HG02571 (cell line): ENCODE data around the gene KCNA10.

Experiments
- ATAC-seq: cut with Tn5 transposase; IDR thresholded peaks from one replicate; pipeline ENCODE4 v1.9.1; 2021; ENCODE audit warnings: mild to moderate bottlenecking, moderate library complexity; ENCODE audit not compliant: unreplicated experiment

KCNA10 gene

DNA sequence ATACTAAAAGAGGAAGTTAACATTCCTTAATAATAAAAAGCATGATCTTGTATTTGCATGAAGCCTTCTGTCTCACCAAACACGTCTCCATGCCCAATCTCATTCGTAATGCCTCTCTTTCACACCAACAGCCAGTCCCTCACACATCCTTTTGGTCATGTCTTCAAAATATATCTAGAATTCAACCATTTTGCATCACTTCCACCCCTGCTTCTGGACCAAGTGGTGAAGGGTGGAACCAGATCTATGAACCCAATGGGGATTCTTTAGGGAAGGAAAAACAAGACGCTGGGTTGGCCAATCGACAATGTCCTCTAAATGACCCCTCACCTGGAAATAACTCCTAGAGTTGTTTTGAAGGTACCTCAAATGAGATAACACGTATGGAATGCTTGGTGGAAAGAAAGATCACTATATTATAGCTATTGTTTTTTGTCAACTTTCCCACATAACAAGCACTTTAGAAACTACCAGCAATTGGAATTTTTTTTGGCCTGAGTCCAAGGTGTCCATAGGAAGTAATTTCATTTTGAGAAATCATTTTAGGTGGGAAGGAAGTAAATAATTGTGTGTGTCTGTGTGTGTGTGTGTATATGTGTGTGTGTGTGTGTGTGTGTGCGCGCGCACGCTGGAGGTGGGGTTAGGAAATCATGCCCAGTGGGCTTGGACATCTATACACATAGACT lies at the start of gene KCNA10:
KCNA10 (minus strand) TSS at position 51 of the 686 bp plus-strand sequence. CDS start 388 bp downstream, outside the sequence.
- no peak for ATAC-seq

- no peak for ATAC-seq
Measured at GRCh38 chr1:110566836-110567235, 47.9 kb upstream of the KCNA10 start.

- ATAC-seq = no peak
Measured at GRCh38 chr1:110565565-110565964, 46.6 kb upstream of the KCNA10 start.

DNA sequence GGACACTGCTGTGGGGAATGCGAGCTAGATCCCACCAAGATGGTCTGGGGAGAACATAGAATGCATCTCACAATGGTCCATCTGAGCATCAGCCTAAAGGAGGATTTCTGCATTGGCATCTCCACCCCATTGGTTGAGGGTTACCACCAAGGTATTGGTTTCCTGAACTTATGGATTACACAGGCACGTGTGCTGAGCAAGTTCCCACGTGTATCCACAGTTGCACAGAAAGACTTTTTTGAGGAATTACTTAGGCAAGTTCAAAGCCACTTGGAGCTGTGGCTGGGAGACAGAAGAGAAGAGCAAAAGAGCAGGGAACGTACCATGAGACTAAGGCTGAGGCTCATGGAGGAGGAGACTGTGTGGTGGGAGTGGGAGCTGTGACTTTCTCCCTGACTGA lies 44.1 kb upstream of the KCNA10 start:
- no peak for ATAC-seq

GRCh38 chr1:110561596-110561995 lies 42.6 kb upstream of the KCNA10 start:
- ATAC-seq = no peak

GRCh38 chr1:110559157-110559556 lies 40.2 kb upstream of the KCNA10 start:
- no peak for ATAC-seq

DNA sequence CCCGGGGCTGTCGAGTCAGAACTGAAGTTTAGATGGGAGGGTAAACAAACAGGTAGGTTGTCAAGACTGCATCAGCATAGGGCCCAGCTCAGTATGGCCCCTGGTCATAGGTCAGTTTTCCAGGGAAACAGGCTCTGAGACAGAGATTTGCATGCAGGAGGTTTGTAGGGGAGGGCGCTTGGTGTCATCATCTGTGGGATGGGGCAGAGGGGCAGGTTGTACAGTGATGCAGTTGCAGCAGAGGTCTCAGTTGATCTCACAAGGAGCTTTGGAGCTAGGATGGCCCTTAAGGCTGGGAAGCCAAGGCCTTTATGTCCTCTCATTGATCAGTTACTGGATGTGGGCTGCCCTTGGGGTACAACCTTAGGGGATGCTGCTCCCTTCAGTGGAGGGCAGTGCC lies 38.5 kb upstream of the KCNA10 start:
- no peak for ATAC-seq

- ATAC-seq = no peak
Measured at GRCh38 chr1:110556471-110556807, 37.5 kb upstream of the KCNA10 start.

DNA sequence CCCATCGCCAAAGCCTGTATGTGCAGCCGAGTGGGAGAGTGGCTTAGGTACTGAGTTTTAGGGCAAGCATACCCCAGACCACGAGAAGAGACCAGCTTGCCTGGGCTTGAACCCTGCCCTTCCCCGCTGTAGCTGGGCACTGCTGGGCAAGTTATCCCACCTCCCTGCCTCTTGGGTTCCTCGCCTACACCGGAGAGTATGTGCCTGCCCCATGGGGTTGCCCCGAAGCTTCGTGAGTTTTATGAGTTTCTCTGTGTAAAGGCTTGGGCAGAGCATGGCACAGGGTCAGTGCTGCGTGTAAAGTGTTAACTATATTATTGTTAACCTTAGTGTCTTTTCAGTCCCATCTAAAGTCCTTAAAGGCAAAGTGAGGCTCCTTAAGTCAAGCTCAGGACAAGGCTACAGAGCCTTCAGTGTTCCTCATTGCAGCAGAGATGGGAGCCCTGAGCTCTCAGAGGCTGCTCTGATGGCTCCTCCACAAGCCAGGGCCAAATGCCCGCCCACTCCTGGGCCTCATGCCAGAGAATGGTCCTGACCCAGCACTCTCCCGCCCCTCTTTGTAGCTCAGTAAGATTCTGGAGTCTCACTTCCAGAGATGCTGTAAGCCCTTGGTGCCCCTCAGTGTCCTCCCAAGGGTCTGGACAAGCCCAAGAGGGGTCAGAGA lies 37.0 kb upstream of the KCNA10 start:
- ATAC-seq = no peak

DNA sequence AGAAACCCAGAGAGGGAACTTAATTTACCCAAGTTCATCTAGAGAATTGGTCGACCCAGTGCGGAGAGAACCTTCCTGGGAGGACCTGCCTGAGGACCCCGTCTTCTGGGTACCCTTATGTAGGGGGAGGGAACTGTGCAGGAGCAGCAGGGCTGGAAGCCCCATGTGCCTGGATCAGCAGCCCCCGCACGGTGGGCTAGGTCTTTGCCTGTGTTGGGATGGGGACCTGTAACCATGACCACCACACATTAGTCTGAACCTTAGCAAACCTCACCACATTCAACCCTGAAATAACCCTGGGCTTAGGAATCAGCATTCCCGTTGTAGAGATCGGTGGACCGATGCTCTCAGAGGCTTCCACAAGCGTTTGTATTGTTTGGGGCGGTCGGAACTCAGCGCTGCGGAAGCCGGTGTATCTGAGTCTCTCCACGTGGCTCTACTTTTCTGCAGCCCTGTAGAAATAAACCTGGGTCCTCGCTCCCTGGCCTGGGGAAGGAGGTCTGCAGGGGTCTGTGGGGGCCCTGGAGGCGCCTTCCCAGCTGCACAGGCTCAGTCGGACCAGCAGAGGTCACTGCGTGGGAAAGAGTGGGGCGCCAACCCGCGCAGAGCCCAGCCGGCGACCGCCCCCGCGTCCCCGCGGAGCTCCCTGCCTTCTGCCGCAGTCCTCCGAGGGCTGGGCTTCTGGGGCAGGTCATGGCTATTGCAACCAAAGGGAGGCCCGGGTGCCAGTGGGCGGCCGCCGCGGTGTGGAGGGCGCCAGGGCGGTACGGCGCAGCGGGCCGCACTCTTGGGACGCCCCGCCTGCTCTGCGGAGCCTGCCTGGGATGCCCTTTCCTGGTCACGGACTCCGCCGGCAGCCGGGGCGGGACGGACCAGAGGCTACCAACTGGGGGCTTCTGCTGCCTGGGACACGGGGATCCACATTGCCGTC lies 36.2 kb upstream of the KCNA10 start:
- no peak for ATAC-seq

GRCh38 chr1:110551278-110551809 lies 32.4 kb upstream of the KCNA10 start:
- no peak for ATAC-seq

DNA sequence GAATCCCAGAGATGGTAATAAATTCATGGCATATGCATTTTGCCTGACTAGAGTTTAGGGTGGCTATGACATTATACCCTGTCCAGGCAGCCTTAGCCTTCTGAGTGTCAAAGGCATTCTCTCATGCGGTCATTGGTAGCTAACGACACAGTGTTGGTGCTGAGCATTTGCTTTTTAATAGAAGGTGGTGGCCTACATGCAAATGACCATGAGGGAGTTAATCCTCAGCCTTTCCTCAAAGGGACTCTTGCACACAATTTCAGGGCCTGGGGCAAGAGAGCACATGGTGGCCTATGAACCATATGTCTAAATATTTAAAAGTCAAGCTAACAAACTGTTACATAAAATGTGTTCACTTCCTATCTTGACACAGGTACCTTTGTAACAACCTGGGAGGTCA lies 30.9 kb upstream of the KCNA10 start:
- no peak for ATAC-seq

DNA sequence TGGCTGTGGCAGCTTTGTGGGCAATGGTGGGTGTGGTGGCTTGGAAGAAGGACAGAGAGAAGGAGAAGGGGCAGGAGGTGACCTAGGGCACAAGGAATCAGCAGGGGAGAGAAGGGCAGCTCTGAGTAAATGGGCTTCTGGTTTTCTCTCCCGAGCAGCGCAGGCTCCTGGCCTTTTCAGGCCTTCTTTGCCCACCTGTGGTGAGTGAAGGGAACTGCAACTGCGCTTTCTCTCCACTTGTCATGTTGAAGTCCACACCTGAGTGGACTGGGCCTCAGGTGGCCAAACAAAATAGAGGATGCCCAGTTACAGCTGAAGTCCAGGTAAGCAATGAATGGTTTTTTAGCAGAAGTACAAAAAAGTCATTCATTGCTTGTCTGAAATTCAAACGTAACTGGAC lies 29.4 kb upstream of the KCNA10 start:
- no peak for ATAC-seq

GRCh38 chr1:110547017-110547416 lies 28.0 kb upstream of the KCNA10 start:
- ATAC-seq = no peak

DNA sequence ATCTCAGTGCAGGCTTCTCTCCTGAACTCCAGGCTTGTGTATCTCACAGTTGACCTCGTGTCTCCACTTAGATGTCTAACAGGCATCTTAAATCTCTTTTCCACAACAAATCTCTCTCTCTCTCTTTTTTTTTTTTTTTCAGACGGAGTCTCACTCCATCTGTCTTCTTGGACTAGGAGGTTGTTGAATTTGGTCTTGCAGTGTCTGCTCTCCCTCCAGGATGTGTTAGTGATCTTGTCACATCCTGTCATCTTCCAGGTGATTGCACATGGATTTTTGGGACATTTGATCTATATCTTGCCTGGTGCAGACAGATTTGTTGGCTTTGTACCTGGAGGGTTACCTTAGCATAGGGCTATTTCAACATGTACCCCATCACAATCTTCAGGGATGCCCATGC lies 26.5 kb upstream of the KCNA10 start:
- no peak for ATAC-seq

- ATAC-seq = no peak
Measured at GRCh38 chr1:110544753-110545152, 25.8 kb upstream of the KCNA10 start.

GRCh38 chr1:110542725-110543124 lies 23.8 kb upstream of the KCNA10 start:
- ATAC-seq = no peak

- no peak for ATAC-seq
Measured at GRCh38 chr1:110541906-110542395, 23.0 kb upstream of the KCNA10 start.

DNA sequence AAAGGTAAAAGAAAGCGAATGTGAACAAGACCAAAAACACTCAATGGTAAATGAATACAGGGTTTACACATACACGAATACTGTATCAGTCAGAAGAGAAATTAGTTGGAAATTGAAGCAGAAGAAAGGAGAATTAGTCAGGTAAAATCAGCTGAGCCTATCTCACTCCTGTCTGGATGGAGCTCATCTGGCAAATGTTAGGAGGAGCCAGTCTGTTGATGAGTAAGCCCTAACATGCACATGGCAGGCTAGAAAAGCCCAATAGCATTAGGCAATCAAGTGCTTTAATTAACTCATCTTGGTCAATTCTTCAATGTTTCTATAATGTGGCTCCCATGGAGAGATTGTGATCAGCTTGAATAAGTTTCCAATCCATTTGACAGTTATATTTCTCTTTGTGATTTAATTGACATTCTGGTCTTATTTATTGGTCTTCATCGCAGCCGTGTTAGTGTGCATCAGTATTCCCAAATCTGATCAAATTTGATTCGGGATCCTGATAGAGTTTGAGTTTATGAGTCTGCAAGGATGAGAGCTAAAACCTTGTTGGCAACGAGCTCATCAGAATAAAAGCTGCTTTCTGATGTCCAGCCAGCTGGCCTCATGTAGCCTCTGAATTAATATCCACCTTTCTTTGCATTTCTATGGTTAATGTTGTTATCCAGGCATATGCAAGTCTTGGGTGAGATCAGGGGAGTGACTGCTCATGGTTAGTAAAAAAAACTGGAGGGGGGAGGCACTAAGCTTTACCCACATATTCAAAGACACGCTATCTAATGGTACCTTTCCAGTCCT lies 22.1 kb upstream of the KCNA10 start:
- no peak for ATAC-seq

DNA sequence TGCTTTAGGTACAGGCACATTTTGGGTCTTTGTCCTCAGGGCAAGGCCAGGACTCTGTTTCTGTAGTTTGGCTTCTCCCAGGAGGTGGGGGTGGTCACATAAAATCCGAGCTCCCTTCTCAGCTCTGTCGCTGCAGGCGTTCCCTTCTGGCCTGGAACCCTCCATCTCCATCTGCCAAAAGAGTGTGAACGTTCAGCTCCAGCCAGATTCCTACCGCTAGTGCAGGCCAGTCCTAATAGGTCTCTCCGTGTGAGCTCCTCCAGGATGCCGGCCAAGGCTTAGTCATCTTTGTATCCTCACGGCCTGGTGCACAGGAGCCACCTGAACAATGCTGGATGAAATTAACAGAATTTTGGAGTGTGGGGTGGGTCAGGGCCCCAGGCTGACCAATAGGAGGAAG lies 19.9 kb upstream of the KCNA10 start:
- ATAC-seq = no peak

DNA sequence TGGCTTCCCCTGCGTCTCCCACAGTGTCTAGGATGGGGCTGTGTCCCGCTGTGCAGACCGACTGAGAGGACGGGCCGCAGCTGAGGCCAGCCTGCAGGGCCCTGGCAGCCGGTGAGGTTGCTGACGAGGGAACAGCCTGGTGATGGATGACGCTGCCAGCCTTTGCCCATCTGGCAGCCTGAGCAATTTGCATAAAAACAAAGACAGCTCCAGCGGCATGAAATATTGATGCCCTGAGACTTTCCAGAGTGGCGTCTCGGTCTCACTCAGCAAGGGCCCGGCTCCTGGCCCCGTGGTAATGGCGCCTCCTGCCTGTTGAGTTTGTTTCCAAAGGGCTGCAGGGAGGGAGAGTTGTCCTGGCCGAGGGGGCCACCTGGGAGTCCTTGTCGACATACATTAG lies 19.1 kb upstream of the KCNA10 start:
- ATAC-seq = no peak
